Measurements from ENCODE around the gene RIMBP2.

RIMBP2 gene

DNA sequence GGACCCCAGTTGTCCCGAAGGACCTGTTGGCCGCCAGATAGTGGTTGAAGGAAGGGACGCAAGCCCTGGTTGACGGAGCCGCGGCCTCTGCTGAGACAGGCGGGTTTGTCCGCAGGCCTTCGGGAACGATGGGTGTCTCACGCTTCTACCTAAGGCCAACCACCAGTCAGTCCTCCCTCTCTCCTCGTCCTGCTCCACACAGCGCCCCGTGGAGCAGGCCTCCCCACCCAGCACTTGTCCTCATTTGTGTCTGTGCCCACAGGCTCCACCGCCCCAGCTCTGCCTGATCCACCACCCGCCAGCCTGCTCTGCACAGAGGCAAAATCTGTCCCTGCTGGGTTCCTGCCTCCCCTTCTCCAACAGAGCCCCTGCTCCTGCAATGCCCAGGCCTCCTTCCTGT is 41.0 kb downstream of the RIMBP2 start:
- no peak for DNase-seq

DNA sequence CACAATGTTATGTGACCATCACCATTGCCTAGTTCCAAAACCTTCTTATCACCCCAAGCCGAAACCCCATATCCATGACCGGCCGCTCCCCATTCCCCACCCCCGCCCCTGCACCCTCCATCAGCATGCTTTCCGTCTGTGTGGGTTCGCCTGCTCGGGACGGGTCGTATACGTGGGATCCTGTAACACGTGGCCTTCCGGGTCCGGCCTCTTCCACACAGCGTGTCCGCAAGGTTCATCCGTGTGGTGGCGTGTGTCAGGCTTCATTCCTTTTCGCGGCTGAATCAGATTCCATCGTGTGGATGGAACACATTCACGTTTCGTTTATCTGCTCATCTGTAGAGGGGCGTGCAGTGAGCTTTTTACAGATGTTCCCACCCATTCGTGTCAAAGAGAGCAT is 41.4 kb downstream of the RIMBP2 start:
- DNase-seq, result no peak

DNA sequence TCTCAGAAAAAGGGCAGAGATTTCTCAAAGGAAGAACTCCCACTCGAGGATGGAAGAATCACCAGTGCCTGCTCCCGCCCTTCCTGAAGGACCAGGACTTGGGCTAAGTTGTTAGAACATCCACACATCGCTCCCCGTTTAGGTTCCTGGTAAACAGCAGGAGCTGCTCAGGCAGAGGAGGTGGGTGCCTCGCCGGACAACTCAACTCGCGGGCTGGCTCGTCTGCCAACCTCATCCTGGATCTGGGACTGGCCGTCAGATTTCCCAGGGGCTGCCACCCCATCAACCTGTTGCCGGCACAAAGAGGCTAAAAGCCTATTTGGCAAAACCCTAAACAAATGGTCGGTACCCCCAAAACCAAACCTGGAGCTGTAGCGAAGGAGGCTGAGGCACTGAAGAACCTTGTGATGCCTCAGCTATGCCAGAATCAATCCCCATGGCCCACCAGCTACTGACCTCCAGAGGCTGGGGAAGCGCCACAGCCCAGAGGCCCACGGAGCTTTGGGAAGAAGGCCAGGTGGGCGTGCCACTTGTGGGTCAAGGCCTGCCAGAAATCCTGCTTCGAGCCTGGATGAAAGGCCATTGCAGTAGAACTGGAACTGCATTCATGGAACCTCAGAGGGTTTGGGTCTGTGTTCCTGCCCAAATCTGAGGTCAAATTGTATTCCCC is 42.9 kb downstream of the RIMBP2 start:
- no peak for DNase-seq

DNA sequence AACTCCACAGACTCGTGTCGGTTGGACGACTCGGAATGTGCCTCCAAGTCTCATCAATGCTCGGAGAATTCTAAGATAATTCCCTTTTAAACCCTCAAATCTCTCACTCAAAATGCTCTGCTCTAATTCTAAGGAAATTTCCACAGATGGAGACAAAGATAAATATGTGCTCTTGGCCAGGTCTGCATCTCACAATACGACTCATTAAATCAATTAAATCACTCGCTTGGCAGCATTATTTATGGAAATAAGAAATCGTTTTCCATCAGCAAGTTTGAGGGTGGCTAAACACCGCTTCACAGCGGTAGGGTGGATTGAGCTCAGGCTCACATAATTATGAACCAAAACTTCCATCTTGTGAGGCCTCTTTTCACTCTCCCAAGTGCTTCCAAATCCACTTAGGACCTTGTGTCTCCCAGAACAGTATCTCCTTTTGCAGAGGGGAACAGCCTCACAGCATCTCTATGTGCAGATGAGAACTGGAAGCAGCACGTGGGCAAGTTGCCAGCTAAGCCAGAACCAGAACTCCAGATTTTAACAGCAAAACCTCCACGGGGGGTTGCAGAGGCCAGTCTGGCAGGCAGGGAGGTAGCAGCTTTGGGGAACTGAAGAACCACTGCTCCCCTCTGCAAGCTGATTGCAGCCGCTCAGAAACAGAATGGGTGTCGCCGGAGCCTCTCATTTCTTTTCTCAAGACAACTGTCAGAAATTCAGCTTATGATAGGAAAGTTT is 43.8 kb downstream of the RIMBP2 start:
- no peak for DNase-seq

DNA sequence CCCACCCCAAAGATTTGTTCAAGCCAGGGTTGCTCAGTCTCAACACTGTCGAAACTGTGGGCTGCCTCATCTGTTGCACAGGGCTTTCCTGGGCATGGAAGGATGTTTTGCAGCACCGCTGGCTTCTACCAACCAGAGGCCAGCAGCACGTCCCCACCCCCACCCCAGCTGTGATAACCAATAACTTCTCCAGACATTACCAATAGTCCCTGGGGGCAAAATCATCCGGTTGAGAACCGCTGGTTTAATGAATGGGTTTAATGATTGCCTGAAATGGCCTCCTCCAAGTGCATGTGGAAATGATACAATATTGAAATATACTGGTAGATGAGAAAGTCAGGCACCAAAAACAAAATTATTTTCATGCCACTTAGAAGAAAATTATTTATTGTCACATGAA is 44.5 kb downstream of the RIMBP2 start:
- DNase-seq, result no peak

DNA sequence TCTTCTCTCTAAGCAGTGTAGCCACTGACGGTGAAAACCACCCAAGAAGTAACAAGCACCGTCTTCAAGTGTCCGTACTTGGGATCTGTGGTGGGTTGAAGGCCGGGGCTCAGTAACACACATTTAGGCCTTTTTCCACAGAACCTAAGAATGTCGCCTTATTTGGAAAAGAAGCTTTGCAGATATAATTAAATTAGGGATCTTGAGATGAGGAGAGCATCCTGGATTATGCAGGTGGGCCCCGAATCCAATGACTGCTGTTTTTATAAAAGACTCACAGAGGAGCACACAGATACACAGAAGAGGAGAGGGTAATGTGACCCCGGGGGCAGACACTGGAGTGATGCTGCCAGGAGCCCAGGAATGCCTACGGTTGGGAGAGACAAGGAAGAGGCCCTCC is 46.3 kb downstream of the RIMBP2 start:
- DNase-seq, result no peak

DNA sequence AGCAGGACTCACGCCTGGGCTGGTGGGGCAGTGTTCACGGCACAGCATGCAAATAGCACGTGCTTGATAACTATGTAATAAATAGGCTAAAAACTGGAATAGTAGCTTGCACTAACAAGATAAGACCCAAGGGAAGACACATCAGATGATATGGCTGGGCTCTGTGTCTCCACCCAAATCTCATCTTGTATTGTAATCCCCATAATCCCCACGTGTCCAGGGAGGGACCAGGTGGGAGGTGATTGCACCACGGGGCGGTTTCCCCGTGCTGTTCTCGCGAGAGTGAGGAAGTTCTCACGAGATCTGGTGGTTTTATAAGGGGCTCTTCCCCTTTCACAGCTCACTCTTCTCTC is 46.9 kb downstream of the RIMBP2 start:
- DNase-seq, result no peak

DNA sequence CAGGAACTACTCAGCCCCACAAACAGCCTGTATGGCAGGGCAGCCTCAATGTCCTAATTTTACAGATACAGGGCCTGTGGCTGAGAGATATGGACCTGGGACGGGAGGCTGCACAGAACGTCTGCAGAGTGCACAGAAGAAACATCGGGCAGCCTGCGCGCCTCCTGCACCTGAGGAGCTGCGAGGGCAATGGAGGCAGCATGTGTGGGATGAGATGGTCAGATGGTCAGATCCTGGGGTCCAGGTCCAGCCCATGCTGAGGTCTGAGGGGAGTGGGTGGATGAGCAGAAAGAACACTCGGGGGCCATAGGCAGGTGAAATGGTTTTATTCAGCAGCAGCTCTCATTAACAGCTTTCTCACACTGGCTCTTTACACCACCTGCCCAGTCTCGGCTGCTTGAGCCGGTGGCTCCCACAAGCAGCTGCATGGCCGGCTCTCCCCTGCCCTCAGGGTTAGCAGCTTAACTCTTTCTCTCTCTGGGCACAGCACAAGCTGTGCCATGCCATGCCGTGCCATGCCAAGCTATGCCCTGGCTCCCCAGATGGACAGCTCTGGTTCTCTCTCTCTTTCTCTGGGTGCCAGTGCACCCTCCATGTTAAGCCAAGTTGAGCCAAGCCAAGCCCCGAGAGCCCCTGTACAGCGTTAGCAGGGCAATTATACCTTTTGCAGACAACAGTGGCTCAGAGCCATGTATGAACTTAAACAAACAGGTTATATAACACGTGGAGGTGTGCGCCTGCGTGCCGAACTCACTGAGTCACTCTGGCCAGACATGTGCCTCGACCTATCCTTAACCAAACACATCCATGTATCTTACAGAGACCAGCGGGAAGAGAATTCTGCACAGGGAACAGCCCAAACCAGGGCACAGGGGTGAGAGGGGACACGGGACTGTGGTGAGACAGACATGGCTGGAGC is 47.6 kb downstream of the RIMBP2 start:
- no peak for DNase-seq

DNA sequence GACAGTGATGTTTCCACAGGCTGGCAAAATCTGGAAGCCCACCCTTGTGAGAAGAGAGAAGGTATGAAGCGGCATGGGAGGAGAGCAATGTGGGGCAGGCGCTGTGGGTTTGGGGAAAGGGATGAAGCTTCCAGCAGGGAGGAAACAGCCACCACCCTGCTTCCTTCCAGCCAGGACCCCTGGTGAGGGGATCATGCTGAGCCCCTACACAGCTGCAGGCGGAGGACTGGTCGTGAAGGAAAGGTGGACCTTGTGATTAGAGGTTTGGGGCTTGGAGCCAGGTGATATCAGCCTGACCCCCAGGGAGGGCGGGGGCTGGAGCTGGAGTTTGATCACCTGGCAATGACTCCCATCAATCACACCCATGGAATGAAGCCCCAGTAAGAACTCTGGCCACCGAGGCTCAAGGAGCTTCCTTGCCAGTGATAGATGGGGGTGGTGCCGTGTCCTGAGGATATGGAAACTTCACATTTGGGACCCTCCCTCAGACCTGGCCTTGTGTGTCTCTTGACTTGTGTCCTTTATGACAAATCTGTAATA is 48.6 kb downstream of the RIMBP2 start:
- no peak for DNase-seq

DNA sequence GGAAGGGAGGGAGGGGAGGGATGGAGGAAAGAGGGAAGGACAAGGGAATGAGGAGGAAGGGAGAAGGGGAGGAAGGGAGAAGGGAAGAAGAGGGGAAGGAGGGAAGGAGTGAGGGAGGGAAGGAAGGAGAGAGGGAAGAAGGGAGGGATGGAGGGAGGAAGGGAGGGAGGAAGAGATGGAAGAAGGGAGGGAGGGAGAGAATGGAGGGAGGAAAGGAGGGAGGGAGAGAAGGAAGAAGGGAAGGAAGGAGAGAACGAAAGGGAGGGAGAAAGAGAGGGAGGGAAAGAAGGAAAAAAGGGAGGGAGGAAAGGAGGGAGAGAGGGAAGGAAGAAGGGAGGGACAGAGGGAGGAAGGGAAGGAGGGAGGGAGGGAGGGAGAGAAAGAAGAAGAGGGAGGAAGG is 49.5 kb downstream of the RIMBP2 start:
- DNase-seq, result no peak

DNA sequence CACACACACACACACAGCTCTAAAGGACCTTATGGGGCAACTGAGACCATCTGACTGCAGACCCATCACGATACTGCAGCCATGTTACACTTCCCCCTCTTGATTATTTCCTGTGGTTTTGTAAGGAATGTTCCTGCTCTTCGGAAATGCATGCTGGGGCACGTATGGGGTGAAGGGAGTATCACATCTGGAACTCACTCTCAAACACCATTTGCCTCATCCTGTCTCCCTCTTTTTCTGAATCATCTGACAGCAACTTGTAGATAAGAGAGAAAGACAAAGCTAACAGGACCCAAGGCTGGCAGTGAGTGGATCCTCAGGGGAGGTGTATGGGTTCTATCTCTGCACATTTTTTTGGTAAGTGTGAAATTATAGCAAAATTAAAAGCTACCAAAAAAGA is 50.3 kb downstream of the RIMBP2 start:
- DNase-seq, result no peak

DNA sequence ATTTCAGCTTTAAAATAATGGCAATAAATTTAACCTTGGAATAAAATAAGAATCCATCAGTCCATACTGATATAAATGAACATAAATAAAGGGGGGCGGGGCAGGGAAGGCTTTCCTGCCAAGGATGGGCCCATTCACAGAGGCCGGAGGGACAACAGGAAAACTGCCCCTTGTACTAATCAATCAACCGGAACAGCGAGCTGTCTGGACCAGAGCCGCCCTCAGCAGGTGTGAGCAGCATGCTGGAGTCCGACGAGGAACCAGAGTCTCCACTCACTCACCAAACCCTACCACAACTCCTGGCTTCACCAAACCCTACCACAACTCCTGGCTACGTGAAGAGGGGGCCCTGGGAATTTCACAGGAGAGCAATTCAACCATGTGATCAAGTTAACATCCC is 51.3 kb downstream of the RIMBP2 start:
- no peak for DNase-seq

DNA sequence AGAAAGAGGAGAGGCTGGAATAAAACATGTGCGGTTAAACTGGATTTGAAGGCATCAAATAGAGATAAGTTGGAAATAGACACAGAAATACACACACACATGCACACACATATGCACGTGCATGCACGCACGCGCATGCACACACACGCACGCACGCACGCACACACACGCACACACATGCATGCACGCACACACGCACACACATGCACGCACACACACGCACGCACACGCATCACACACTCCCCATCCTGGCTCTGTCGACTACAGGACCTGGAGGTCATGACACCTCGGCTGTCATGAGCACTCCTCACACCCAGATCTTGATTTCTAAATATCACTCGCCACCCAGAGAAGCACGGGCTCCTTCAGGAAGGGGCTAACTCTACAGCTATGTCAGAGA is 51.8 kb downstream of the RIMBP2 start:
- DNase-seq, result no peak

DNA sequence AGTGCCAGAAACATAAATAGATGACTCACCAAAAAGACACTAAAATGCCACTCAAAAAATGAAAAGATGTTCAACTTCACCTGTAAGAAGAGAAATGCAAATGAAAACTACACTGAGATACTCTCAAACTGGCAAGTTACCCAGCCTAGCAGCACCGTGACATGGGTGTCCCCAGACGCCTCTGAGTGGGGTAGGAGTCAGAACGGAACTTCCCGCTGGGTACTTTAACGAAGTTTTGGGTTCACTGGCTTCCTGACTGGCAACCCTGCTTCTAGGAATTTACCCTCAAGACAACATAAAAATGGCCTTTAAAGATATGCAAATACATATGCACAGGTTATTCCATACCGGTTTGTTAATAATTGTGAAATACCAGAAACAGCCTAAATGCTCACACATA is 52.6 kb downstream of the RIMBP2 start:
- DNase-seq, result no peak

DNA sequence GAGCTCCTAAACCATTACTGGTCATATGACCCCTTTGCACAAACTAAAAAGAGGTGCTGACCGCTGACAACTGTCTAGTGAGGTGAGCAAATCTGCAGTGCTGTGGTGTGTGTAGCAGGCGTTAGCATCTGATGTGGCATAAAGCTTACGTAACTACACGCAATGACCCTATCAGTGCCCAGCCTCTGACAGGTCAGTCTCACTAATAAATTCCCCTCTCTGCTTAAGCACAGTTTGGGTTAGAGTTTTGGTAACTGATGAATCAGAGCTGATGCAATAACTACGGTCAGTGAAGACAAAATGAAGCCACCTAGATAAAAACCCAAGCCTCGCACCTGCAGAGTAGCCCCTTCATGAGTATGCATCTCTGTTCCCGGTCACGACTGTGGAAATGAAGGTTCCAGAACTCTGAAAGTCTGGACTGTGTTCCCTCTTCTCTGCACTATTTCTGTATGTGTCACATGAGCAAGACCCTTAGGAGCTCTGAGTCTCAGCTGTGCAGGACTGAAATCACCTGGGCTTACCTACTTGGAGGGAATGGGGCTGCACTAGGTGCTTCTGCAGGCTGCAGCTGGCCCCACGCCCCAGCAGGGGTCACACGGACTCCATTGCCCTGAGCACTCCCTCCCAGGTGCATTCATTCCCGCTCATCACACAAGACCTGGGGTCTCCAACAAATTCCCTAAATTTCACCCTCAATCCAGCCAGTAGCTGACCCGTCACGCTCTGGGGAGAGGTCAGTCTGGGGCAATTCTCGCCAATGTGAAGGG is 54.4 kb downstream of the RIMBP2 start:
- DNase-seq, result no peak

DNA sequence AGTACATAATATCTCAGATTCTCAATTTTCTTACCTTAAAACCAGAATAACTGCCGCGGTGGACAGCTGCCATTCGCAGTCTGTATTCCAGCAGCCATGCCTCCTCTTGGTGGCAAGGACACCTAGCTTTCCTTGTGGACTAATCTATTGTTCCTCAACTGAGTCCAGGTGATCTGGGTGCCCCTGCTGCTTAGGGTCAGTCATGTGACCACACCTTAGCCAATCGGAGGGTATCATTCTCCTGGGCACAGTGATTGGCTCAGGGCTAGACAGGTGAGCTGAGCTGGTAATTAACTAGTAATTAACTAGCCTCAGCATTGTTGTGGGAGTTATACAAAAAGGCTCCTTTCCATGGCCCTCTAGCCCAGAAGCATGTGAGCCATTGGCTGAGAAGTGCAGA is 55.0 kb downstream of the RIMBP2 start:
- DNase-seq, result no peak

DNA sequence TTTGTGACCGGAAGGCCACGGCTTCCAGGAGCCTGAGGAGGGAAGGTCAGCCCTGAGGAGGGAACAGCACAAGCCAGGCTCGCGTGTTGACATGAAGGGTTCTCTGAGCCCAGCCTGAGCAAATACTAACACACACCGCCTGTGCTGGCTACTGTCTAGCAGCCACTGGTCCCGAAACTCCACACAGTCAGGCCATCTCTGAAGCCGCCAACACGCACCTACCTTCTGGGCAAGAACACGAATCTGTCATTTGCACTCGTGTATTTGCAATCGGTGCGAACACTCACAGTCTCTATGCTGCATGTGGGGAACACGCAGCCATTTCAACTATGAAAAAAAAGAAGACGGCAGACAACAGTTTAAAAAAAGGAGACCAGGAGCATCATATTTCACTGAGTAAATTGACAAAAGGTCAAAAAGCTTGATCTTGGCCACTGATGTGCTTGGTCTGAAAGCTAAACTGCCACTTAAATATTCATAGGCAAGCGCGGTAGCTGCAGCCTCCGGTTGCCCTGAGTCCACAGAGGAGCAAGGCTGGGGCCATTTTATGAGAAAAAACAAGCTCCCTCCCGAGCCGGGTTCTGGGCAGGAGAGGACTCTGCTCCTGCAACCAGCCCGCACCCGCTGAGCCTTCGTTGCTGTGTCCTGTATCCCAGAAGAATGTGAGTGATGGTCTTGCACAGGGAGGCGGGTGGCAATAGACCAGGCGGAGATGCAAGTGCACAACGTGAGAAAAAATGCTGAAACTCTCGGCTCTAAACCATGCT is 57.8 kb downstream of the RIMBP2 start:
- DNase-seq, result no peak

DNA sequence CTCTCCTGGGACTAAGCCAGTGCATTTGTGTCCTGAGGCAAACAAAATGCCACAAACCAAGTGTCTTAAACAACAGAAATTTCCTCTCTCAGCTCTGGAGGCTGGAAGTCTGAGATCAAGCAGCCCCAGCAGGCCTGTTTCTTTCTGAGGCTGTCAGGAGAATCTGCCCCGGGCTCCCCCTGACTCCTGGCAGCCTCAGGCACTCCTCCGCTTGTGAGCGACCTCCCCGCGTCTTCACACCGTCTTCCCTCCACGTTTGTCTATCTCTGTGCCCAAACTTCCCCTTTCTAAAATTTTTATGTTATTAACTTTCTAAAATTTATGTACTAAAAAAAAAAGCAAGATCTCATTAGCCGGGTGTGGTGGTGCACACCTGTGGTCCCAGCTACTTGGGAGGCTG is 59.7 kb downstream of the RIMBP2 start:
- no peak for DNase-seq

DNA sequence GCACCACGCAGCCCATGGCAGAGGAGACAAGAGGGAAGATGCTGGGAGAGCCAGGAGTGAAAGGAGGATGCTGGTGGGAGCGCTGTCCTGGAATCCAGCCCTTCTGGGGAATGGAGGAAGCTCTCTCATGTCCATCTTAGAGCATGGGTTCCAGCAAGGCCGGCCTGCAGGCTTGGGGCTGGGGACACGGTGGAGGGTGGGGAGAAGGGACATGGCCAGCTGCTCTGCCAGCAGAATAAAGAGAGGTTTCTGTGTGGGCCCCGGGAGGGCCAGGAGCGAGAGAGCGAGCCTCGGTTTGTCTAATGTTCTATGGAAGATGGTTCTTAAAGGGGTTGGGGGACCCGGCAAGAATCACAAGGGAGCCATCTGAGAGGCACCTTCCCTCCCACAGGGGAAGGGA is 60.2 kb downstream of the RIMBP2 start:
- DNase-seq, result no peak

DNA sequence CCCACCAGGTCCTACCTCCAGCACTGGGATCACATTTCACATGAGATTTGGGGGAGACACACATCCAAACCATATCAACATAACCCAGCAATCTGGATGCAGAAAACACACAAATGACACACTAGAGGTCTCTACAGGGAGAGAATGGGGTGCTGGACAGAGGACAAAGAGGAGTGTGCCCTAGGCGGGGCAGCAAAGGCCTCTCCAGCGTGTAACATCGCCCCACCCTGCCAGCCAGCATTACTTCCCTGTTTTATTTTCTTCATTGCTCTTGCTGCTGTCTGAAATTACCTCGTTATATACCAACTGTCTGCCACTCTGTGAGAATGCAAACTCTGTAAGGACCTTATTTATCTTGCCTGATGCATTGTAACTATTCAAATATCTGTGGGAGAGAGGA is 61.1 kb downstream of the RIMBP2 start:
- DNase-seq, result no peak

DNA sequence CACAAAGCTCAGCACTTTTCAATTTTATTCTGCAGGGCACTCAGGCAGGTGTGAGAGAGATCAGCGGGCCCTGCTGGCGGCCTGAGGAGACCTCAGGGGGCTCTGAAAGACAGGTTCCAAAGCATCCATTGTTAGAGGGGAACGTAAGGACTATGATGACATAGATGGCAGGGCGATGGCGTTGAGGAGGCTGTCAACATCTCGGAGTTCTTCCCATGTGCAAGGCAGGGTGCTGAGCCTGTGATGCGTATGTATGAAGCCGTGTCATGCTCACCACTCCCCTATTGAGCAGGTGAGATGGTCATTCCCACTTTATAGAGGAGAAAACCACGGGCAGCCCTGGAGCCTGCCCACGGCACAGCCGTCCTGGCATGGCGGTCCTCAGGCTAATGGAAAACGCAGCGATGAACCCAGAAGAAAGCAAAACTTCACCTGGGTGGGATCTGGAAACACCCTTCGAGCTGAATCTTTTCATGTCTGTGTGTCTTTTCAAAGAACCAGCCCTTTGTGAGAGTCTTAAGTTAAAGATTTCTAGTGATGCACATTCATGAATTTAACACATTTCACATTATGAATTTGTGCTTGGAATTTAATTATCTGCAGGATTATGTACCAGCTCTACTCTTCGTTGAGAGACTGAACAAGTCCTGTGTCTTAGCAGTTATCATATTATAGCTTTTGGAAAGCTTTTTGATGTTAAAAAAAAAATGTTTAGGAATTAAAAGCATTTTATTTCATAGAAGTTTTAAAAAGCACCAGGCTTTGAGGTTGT is 64.7 kb downstream of the RIMBP2 start:
- DNase-seq, result no peak
